ENCODE data around the gene SRP19. TPM values are rescaled to one million over a fixed set of nuclear protein-coding genes. Genes with fewer than 3 reads are reported as not detected.
"Not testable (repeated sequence)": the region's sequence is repeated elsewhere in the genome, so short reads cannot be mapped to it uniquely, and the experiment has no call there.

SRP19 gene
- polyA plus RNA-seq, 3 donors: 18.6 to 87.4 (median 71.9) TPM

DNA sequence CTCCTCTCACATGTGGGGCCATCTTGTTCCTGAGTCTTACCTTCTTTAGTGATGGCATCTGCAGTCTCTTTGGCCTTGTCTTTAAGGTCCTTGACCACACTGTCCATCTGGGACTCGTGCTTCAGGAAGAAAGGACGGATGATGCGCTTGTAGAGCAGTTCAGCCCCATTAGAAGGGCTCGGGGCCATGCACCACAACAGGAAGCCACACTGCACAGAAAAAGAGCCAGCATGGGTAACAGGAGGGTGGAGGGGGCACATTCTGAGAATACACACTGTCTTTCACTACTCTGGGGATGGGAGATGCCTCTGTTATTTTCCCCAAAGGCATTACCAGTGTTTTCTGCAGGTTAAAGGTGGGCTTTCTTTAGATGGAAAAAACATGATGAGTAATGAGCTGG is 25.9 kb downstream of the SRP19 start:
- Mint-ChIP-seq H3K4me1 (peaks cover 2% of the 10 kb centered on the region), H3K4me3 (no peak overlapping the region), H3K27ac (peak overlapping the region in 1 of 7 donors; percentile 70), H3K27me3 (ENCODE audit: low read depth in 3 of 3) (no peaks in the 10 kb centered on the region), H3K36me3 (peaks cover 19 to 50% of the 10 kb centered on the region in 2 donors), H3K9me3 (no peaks in the 10 kb centered on the region)
- Histone ChIP-seq H3K9me3 (replicated peaks in 1 of 2; ENCODE audit: control insufficient read depth in 1 of 2, insufficient read depth in 1 of 2, low read length in 2 of 2) (no peaks in the 10 kb centered on the region), H3K4me2 (replicated peaks; ENCODE audit: extremely low read depth, low read length, poor library complexity, severe bottlenecking) (no peak overlapping the region), H4K20me1 (ENCODE audit: insufficient read depth, low read length) (peaks cover 98% of the 10 kb centered on the region), H3K27me3 (ENCODE audit: control insufficient read depth in 2 of 2, insufficient read depth in 2 of 2, low read length in 2 of 2) (no peaks in the 10 kb centered on the region), H3K4me3 (replicated peaks in 1 of 3; ENCODE audit: low read depth in 2 of 3, low read length in 3 of 3) (no peak overlapping the region), H3K9ac (ENCODE audit: insufficient read depth, low read length, poor library complexity, severe bottlenecking) (no peak overlapping the region), H3K4me1 (ENCODE audit: control insufficient read depth in 1 of 2, insufficient read depth in 2 of 2, low read length in 2 of 2) (no peaks in the 10 kb centered on the region), H3K27ac (ENCODE audit: low read depth in 1 of 2, low read length in 2 of 2) (peak overlapping the region in 1 of 2 donors; percentile 50), H3K79me2 (ENCODE audit: insufficient read depth, low read length) (peaks cover 54% of the 10 kb centered on the region), H3K36me3 (replicated peaks in 1 of 2; ENCODE audit: control insufficient read depth in 1 of 2, insufficient read depth in 2 of 2, low read length in 2 of 2) (peaks cover 72 to 97% of the 10 kb centered on the region in 2 donors), H2AFZ (ENCODE audit: insufficient read depth, low read depth, low read length, poor library complexity, severe bottlenecking) (no peak overlapping the region)
- TF ChIP-seq, protein P1, sequence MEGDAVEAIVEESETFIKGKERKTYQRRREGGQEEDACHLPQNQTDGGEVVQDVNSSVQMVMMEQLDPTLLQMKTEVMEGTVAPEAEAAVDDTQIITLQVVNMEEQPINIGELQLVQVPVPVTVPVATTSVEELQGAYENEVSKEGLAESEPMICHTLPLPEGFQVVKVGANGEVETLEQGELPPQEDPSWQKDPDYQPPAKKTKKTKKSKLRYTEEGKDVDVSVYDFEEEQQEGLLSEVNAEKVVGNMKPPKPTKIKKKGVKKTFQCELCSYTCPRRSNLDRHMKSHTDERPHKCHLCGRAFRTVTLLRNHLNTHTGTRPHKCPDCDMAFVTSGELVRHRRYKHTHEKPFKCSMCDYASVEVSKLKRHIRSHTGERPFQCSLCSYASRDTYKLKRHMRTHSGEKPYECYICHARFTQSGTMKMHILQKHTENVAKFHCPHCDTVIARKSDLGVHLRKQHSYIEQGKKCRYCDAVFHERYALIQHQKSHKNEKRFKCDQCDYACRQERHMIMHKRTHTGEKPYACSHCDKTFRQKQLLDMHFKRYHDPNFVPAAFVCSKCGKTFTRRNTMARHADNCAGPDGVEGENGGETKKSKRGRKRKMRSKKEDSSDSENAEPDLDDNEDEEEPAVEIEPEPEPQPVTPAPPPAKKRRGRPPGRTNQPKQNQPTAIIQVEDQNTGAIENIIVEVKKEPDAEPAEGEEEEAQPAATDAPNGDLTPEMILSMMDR (IDR thresholded peaks at IDR 0.05): no peak
- DNase-seq: no peak
- no CpG with 5 or more reads among the region's 4 CpGs for WGBS (ENCODE audit: insufficient coverage)
- intact Hi-C loops (cut with micrococcal nuclease): no loop called here

DNA sequence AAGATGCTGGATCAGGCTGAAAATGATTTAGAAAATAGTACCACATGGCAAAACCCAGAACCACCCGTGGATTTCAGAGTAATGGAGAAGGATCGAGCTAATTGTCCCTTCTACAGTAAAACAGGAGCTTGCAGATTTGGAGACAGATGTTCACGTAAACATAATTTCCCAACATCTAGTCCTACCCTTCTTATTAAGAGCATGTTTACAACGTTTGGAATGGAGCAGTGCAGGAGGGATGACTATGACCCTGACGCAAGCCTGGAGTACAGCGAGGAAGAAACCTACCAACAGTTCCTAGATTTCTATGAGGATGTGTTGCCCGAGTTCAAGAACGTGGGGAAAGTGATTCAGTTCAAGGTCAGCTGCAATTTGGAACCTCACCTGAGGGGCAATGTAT is 31.0 kb downstream of the SRP19 start:
- H3K9ac ChIP-seq (ENCODE audit: insufficient read depth, low read length, poor library complexity, severe bottlenecking); H3K9me3 Mint-ChIP-seq; H3K4me2 ChIP-seq (replicated peaks; ENCODE audit: extremely low read depth, low read length, poor library complexity, severe bottlenecking); H2AFZ ChIP-seq (ENCODE audit: insufficient read depth, low read depth, low read length, poor library complexity, severe bottlenecking); H3K27me3 Mint-ChIP-seq (ENCODE audit: low read depth in 3 of 3); H3K4me1 Mint-ChIP-seq; DNase-seq; H3K4me3 Mint-ChIP-seq; H3K4me3 ChIP-seq (replicated peaks in 1 of 3; ENCODE audit: low read depth in 2 of 3, low read length in 3 of 3); H3K4me1 ChIP-seq (ENCODE audit: control insufficient read depth in 1 of 2, insufficient read depth in 2 of 2, low read length in 2 of 2); intact Hi-C loops (cut with micrococcal nuclease); H3K27me3 ChIP-seq (ENCODE audit: control insufficient read depth in 2 of 2, insufficient read depth in 2 of 2, low read length in 2 of 2); H3K9me3 ChIP-seq (replicated peaks in 1 of 2; ENCODE audit: control insufficient read depth in 1 of 2, insufficient read depth in 1 of 2, low read length in 2 of 2): not testable (repeated sequence)
- Histone ChIP-seq H3K79me2 (ENCODE audit: insufficient read depth, low read length) (peaks cover 79% of the 10 kb centered on the region), H3K27ac (ENCODE audit: low read depth in 1 of 2, low read length in 2 of 2) (peak overlapping the region in 1 of 2 donors; percentile 20), H4K20me1 (ENCODE audit: insufficient read depth, low read length) (peaks cover 100% of the 10 kb centered on the region), H3K36me3 (replicated peaks in 1 of 2; ENCODE audit: control insufficient read depth in 1 of 2, insufficient read depth in 2 of 2, low read length in 2 of 2) (peaks cover 65 to 97% of the 10 kb centered on the region in 2 donors)
- Mint-ChIP-seq H3K27ac (peak overlapping the region in 4 of 7 donors; percentile 34 to 73 (median 61)), H3K36me3 (peaks cover 40 to 73% of the 10 kb centered on the region in 2 donors)
- 94% methylated on average over 2 of the region's 8 CpGs for WGBS (ENCODE audit: insufficient coverage)

Measured in CD14-positive monocyte (primary cell).